ENCODE measurements around the gene ZNF235. TPM values are rescaled to one million over a fixed set of nuclear protein-coding genes. Genes with fewer than 3 reads are reported as not detected.
"Not testable (repeated sequence)": the region's sequence is repeated elsewhere in the genome, so short reads cannot be mapped to it uniquely, and the experiment has no call there.

Gene ZNF235
- total RNA-seq, 1 donor from 2014 or later = 14.4 TPM

DNA sequence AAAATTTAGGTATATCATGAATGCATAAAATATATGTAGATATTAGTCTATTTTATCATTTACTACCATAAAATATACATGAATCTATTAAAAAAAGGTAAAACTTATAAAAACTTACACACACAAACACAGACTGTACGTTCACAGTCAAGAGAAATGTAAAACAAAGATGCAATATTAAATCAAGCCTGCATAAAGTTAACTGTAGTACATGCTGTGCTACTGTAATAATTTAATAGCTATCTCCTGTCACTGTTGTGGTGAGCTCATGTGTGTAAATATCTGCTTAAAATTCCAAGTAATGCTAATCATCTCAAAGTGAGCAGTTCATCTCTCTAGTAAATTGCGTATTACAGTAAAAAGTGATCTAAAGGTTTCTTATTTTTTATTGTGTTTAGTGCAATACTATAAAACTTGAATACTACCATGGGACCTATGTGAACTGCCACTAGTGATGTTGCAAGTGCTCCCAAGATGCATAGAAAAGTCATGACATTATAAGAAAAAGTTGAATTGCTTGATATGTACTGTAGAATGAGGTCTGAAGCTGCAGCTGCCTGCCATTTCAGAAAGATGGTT is 45.9 kb downstream of the ZNF235 start:
- Mint-ChIP-seq H3K9me3 (ENCODE audit: unreplicated experiment) (peaks cover 19% of the 10 kb centered on the region), H3K4me1 (ENCODE audit: low read depth, unreplicated experiment) (no peaks in the 10 kb centered on the region), H3K27me3 (ENCODE audit: unreplicated experiment) (no peaks in the 10 kb centered on the region), H3K4me3 (ENCODE audit: unreplicated experiment) (peak overlapping the region; percentile 97), H3K36me3 (ENCODE audit: unreplicated experiment) (peaks cover 23% of the 10 kb centered on the region), H3K27ac (ENCODE audit: unreplicated experiment) (no peak overlapping the region)
- no peak for DNase-seq
- TF ChIP-seq, protein P1, sequence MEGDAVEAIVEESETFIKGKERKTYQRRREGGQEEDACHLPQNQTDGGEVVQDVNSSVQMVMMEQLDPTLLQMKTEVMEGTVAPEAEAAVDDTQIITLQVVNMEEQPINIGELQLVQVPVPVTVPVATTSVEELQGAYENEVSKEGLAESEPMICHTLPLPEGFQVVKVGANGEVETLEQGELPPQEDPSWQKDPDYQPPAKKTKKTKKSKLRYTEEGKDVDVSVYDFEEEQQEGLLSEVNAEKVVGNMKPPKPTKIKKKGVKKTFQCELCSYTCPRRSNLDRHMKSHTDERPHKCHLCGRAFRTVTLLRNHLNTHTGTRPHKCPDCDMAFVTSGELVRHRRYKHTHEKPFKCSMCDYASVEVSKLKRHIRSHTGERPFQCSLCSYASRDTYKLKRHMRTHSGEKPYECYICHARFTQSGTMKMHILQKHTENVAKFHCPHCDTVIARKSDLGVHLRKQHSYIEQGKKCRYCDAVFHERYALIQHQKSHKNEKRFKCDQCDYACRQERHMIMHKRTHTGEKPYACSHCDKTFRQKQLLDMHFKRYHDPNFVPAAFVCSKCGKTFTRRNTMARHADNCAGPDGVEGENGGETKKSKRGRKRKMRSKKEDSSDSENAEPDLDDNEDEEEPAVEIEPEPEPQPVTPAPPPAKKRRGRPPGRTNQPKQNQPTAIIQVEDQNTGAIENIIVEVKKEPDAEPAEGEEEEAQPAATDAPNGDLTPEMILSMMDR (IDR thresholded peaks at IDR 0.05; ENCODE audit: partially characterized antibody, unreplicated experiment) = no peak

- DNase-seq = no peak
- TF ChIP-seq, protein P1 (IDR thresholded peaks at IDR 0.05; ENCODE audit: partially characterized antibody, unreplicated experiment) = no peak
- Mint-ChIP-seq H3K4me1 (ENCODE audit: low read depth, unreplicated experiment) (no peaks in the 10 kb centered on the region), H3K9me3 (ENCODE audit: unreplicated experiment) (peaks cover 22% of the 10 kb centered on the region), H3K27me3 (ENCODE audit: unreplicated experiment) (no peaks in the 10 kb centered on the region), H3K27ac (ENCODE audit: unreplicated experiment) (no peak overlapping the region), H3K36me3 (ENCODE audit: unreplicated experiment) (peaks cover 24% of the 10 kb centered on the region), H3K4me3 (ENCODE audit: unreplicated experiment) (no peak overlapping the region)
Measured at GRCh38 chr19:44258136-44258535, 46.7 kb downstream of the ZNF235 start.

DNA sequence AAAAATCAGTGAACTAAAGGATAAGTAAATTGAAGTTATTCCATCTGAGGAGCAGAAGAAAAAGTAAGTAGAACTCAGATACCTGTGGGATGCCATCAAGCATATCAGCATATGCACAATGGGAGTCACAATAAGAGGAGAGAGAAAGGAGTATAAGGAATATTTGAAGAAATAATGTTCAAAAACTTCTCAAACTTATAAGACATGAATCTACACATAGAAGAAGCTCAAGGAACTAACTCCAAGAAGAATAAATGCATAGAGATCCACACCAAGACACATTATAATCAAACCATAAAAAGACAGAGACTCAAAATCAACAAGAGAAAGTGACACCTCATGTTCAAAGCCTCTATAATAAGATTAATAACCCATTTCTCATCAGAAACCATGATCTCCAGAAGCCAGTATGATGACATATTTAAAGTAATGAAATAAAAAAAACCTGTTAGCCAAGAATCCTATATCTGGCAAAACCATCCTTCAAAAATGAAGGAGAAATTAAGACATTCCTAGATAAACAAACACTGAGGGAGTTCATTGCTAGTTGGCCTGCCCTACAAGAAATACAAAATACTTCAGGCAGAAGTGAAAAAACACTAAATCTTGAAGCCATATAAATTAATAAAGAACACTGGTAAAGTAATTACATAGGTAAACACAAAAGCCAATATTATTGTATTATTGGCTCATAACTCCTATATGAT is 49.0 kb downstream of the ZNF235 start:
- TF ChIP-seq, protein P1 (IDR thresholded peaks at IDR 0.05; ENCODE audit: partially characterized antibody, unreplicated experiment) = no peak
- Mint-ChIP-seq H3K4me1 (ENCODE audit: low read depth, unreplicated experiment) (no peaks in the 10 kb centered on the region), H3K4me3 (ENCODE audit: unreplicated experiment) (no peak overlapping the region), H3K27ac (ENCODE audit: unreplicated experiment) (no peak overlapping the region), H3K9me3 (ENCODE audit: unreplicated experiment) (peaks cover 29% of the 10 kb centered on the region), H3K36me3 (ENCODE audit: unreplicated experiment) (peaks cover 36% of the 10 kb centered on the region), H3K27me3 (ENCODE audit: unreplicated experiment) (no peaks in the 10 kb centered on the region)
- no peak for DNase-seq

GRCh38 chr19:44254496-44254895 is 50.3 kb downstream of the ZNF235 start:
- H3K4me3 Mint-ChIP-seq (ENCODE audit: unreplicated experiment) = no peak overlapping the region
- TF ChIP-seq, protein P1 (IDR thresholded peaks at IDR 0.05; ENCODE audit: partially characterized antibody, unreplicated experiment) = no peak
- peaks cover 49% of the 10 kb centered on the region for H3K36me3 Mint-ChIP-seq (ENCODE audit: unreplicated experiment)
- no peaks in the 10 kb centered on the region for H3K4me1 Mint-ChIP-seq (ENCODE audit: low read depth, unreplicated experiment)
- no peak overlapping the region for H3K27ac Mint-ChIP-seq (ENCODE audit: unreplicated experiment)
- DNase-seq = no peak
- peaks cover 29% of the 10 kb centered on the region for H3K9me3 Mint-ChIP-seq (ENCODE audit: unreplicated experiment)
- H3K27me3 Mint-ChIP-seq (ENCODE audit: unreplicated experiment) = no peaks in the 10 kb centered on the region

GRCh38 chr19:44253392-44253791 is 51.4 kb downstream of the ZNF235 start:
- H3K36me3 Mint-ChIP-seq (ENCODE audit: unreplicated experiment) = peaks cover 53% of the 10 kb centered on the region

GRCh38 chr19:44252332-44252731 is 52.5 kb downstream of the ZNF235 start:
- DNase-seq; H3K27me3 Mint-ChIP-seq (ENCODE audit: unreplicated experiment); H3K27ac Mint-ChIP-seq (ENCODE audit: unreplicated experiment); H3K4me3 Mint-ChIP-seq (ENCODE audit: unreplicated experiment); H3K4me1 Mint-ChIP-seq (ENCODE audit: low read depth, unreplicated experiment): not testable (repeated sequence)
- peaks cover 54% of the 10 kb centered on the region for H3K36me3 Mint-ChIP-seq (ENCODE audit: unreplicated experiment)
- H3K9me3 Mint-ChIP-seq (ENCODE audit: unreplicated experiment) = peaks cover 32% of the 10 kb centered on the region

More at GRCh38 chr19:44253392-44253791, 51.4 kb downstream of the ZNF235 start:
- H3K4me1 Mint-ChIP-seq (ENCODE audit: low read depth, unreplicated experiment); H3K27ac Mint-ChIP-seq (ENCODE audit: unreplicated experiment); H3K4me3 Mint-ChIP-seq (ENCODE audit: unreplicated experiment); H3K27me3 Mint-ChIP-seq (ENCODE audit: unreplicated experiment); DNase-seq: not testable (repeated sequence)
- H3K9me3 Mint-ChIP-seq (ENCODE audit: unreplicated experiment) = peaks cover 32% of the 10 kb centered on the region

Data from glutamatergic neuron (in vitro differentiated cells).